Endothelial cell of umbilical vein (primary cell): ENCODE data around the gene SLC45A1. TPM values are rescaled to one million over a fixed set of nuclear protein-coding genes. Genes with fewer than 3 reads are reported as not detected.

Experiments used
- BruUV-seq: library from RNA; stranded (reverse); fragments of 400-500 nt; replicated peaks from 2 replicates; lab custom pipeline; 2021; lab: Mats Ljungman, UMichigan
- CTCF ChIA-PET: fragments of 300-600, 350-600 bp; sonication (Branson Sonifier 250); formaldehyde crosslinking; loops from one replicate; lab custom pipeline; 2021; ENCODE audit warnings: antibody characterized with exemption, inconsistent platforms; lab: Charles Lee
- POLR2A ChIA-PET: fragments of 300-600, 350-600 bp; sonication (Branson Sonifier 250); formaldehyde crosslinking; loops from one replicate; lab custom pipeline; 2021; ENCODE audit warnings: antibody characterized with exemption, inconsistent platforms; lab: Charles Lee
- DNase-seq: peaks from one replicate; pipeline ENCODE4 v3.0.0-alpha.2; 2011; ENCODE audit warnings: low read depth, low spot score
- FAIRE-seq: peaks from 2 replicates; lab custom pipeline; 2011; peaks lifted over from hg19 to GRCh38; lab: Jason Lieb, UNC
- H2AFZ ChIP-seq: 2 replicates; pipeline ENCODE4 v1.6.0; 2012; ENCODE audit warnings: low read depth, low read length, control low read depth, inconsistent platforms
- H3K27ac ChIP-seq: 2 replicates; pipeline ENCODE4 v1.5.1; 2011; ENCODE audit warnings: low read depth, mild to moderate bottlenecking, control low read depth, low read length, moderate library complexity; ENCODE audit not compliant: insufficient read depth
- H3K27me3 ChIP-seq, 2 experiments: 2 replicates each; pipeline versions ENCODE4 v1.6.0 to v1.6.1; 2011; ENCODE audit warnings: low read length in 2 of 2, mixed read lengths in 1 of 2; ENCODE audit not compliant: control insufficient read depth in 2 of 2, insufficient read depth in 2 of 2
- H3K36me3 ChIP-seq, 2 experiments: 2 replicates in 1 of 2; 3 replicates in 1 of 2; pipeline ENCODE4 v1.5.1; 2011; ENCODE audit warnings: low read length in 2 of 2, mild to moderate bottlenecking in 1 of 2, moderate library complexity in 1 of 2; ENCODE audit not compliant: control insufficient read depth in 2 of 2, insufficient read depth in 2 of 2; ENCODE audit errors: extremely low read depth in 1 of 2
- H3K4me1 ChIP-seq: 3 replicates; pipeline ENCODE4 v1.5.1; 2011; ENCODE audit warnings: mild to moderate bottlenecking, low read length; ENCODE audit not compliant: control insufficient read depth, insufficient read depth; ENCODE audit errors: extremely low read depth
- H3K4me2 ChIP-seq: 2 replicates; pipeline ENCODE4 v1.6.1; 2011; ENCODE audit warnings: low read length, control low read depth, mixed read lengths; ENCODE audit not compliant: insufficient read depth
- H3K4me3 ChIP-seq, 3 experiments: fragments of 200-600 bp in 1 of 3; sonication (generic), shearing (Covaris generic) in 1 of 3; replicated peaks in 1 of 3; 2 replicates each; pipeline ENCODE4 v1.5.1; 2011 to 2016; ENCODE audit warnings: control low read depth in 3 of 3, low read length in 3 of 3, mild to moderate bottlenecking in 2 of 3, inconsistent platforms in 1 of 3, low read depth in 1 of 3, moderate library complexity in 1 of 3; ENCODE audit not compliant: insufficient read depth in 1 of 3
- H3K79me2 ChIP-seq: 2 replicates; pipeline ENCODE4 v1.6.0; 2012; ENCODE audit warnings: low read length, inconsistent platforms; ENCODE audit not compliant: control insufficient read depth, insufficient read depth
- H3K9ac ChIP-seq: replicated peaks from 2 replicates; pipeline ENCODE3; 2011; ENCODE audit warnings: low read length, control low read depth; ENCODE audit not compliant: insufficient read depth; ENCODE audit errors: extremely low read depth
- H3K9me1 ChIP-seq: replicated peaks from 3 replicates; pipeline ENCODE4 v1.6.0; 2011; ENCODE audit warnings: mild to moderate bottlenecking, low read length; ENCODE audit not compliant: control insufficient read depth, insufficient read depth; ENCODE audit errors: extremely low read depth
- H3K9me3 ChIP-seq: replicated peaks from 2 replicates; pipeline ENCODE4 v1.5.1; 2012; ENCODE audit warnings: low read length, inconsistent platforms; ENCODE audit not compliant: control insufficient read depth, insufficient read depth
- H4K20me1 ChIP-seq: replicated peaks from 2 replicates; pipeline ENCODE3; 2011; ENCODE audit warnings: mild to moderate bottlenecking, low read length; ENCODE audit not compliant: control insufficient read depth, insufficient read depth; ENCODE audit errors: extremely low read depth
- CTCF ChIP-seq, 2 donors: IDR thresholded peaks; 1 replicate in 1 of 2; 2 replicates in 1 of 2; pipeline ENCODE4 v1.5.1; 2011; ENCODE audit warnings: low read length in 2 of 2, mild to moderate bottlenecking in 2 of 2, moderate library complexity in 2 of 2, control low read depth in 1 of 2, inconsistent platforms in 1 of 2, low read depth in 1 of 2; ENCODE audit not compliant: insufficient read depth in 1 of 2; ENCODE audit errors: extremely low read depth in 1 of 2
- EZH2 ChIP-seq: IDR thresholded peaks from 2 replicates; pipeline ENCODE4 v1.6.1; 2012; ENCODE audit warnings: borderline replicate concordance, low read depth, mild to moderate bottlenecking, moderate library complexity, low read length, inconsistent platforms; ENCODE audit not compliant: severe bottlenecking
- FOS ChIP-seq: IDR thresholded peaks from 2 replicates; pipeline ENCODE4 v1.6.1; 2011; ENCODE audit warnings: mild to moderate bottlenecking, low read length, moderate library complexity, borderline replicate concordance; ENCODE audit not compliant: insufficient read depth
- GATA2 ChIP-seq: IDR thresholded peaks from 2 replicates; pipeline ENCODE4 v1.7.0; 2011; ENCODE audit warnings: low read depth, mild to moderate bottlenecking, moderate library complexity, mixed read lengths, low read length; ENCODE audit not compliant: insufficient read length, insufficient read depth
- JUN ChIP-seq: IDR thresholded peaks from 2 replicates; pipeline ENCODE4 v1.6.1; 2011; ENCODE audit warnings: borderline replicate concordance, low read depth; ENCODE audit not compliant: insufficient read length, insufficient read depth
- MAX ChIP-seq: IDR thresholded peaks from 2 replicates; pipeline ENCODE4 v1.6.1; 2011; ENCODE audit not compliant: insufficient read depth, insufficient read length
- MYC ChIP-seq: IDR thresholded peaks from one replicate; pipeline ENCODE4 v1.6.1; 2011; ENCODE audit warnings: mild to moderate bottlenecking, low read depth, low read length
- POLR2A ChIP-seq: IDR thresholded peaks from 2 replicates; pipeline ENCODE4 v1.6.1; 2012; ENCODE audit warnings: low read depth, mild to moderate bottlenecking, control low read depth, low read length
- POLR2AphosphoS5 ChIP-seq: IDR thresholded peaks from 2 replicates; pipeline ENCODE4 v1.6.1; 2012; ENCODE audit warnings: low read depth, mild to moderate bottlenecking, control low read depth, low read length, moderate library complexity; ENCODE audit not compliant: insufficient read depth
- dilution Hi-C: fragments of 300-500 bp; cut with MboI; formaldehyde crosslinking; loops from one replicate; pipeline ENCODE4 v1.15.0; 2019; ENCODE audit warnings: low sequenced_read_pairs; ENCODE audit not compliant: extremely low pct_ligation_motif_present
- intact Hi-C: fragments of 100-400 bp; cut with micrococcal nuclease; formaldehyde crosslinking; loops from one replicate; pipeline ENCODE4 v1.10.0; 2022
- polyA plus RNA-seq, 4 experiments: library from polyadenylated mRNA; depleted of rRNA in 3 of 4; stranded (reverse) in 3 of 4; unstranded in 1 of 4; fragments of >200 nt; gene quantifications; 2 replicates each; pipeline versions ENCODE4 v1.2.1 to v1.2.3, GENCODE V29; 2011 to 2012; ENCODE audit warnings: missing spikeins in 1 of 4
- total RNA-seq: library from RNA; stranded (reverse); gene quantifications from 2 replicates; pipeline ENCODE4 v1.2.3, GENCODE V29; 2021

The SLC45A1 gene
- total and polyA plus RNA-seq, 2 donors (not counting 3 experiments of a cell fraction or from before 2014, with no cell fraction given), result 1.3 to 1.4 TPM

GRCh38 chr1:8365661-8366362 is 47.9 kb downstream of the SLC45A1 start:
- Histone ChIP-seq H3K36me3 (peaks cover 4 to 43% of the 10 kb centered on the region in 2 experiments), H3K4me3 (no peak overlapping the region), H3K79me2 (peaks cover 9% of the 10 kb centered on the region), H3K9me3 (no peaks in the 10 kb centered on the region), H2AFZ (no peak overlapping the region), H3K4me1 (peaks cover 4% of the 10 kb centered on the region), H3K4me2 (no peak overlapping the region), H4K20me1 (no peaks in the 10 kb centered on the region), H3K9me1 (no peaks in the 10 kb centered on the region), H3K9ac (no peak overlapping the region), H3K27me3 (no peaks in the 10 kb centered on the region), H3K27ac (no peak overlapping the region)
- CTCF ChIA-PET, result interaction anchor here (1.2 kb wide), 1 partner anchor 205 kb away, joined by 3 read pairs; no protein-coding TSS in a partner anchor
- POLR2A ChIA-PET, result no interaction called here
- no peak for DNase-seq
- dilution Hi-C loops, result no loop called here
- TF ChIP-seq POLR2AphosphoS5, result no peak
- no peak for TF ChIP-seq POLR2A
- no peak for TF ChIP-seq JUN
- TF ChIP-seq FOS, result no peak
- TF ChIP-seq EZH2, result no peak
- no peak for TF ChIP-seq MYC
- TF ChIP-seq CTCF (IDR thresholded peaks at IDR 0.05; ENCODE audit: extremely low read depth in 1 of 2, insufficient read depth in 1 of 2, low read depth in 1 of 2, low read length in 2 of 2), result no peak
- no peak for TF ChIP-seq GATA2
- TF ChIP-seq MAX, result no peak
- intact Hi-C loops, result no loop called here
- FAIRE-seq, result no peak
- no TSS peak for BruUV-seq
